Caco-2 (cell line): ENCODE measurements around the gene RNF4. TPM values are rescaled to one million over a fixed set of nuclear protein-coding genes. Genes with fewer than 3 reads are reported as not detected.

Source experiments
- Bru-seq: library from RNA; stranded (reverse); fragments of 400-500 nt; gene quantifications from one replicate; lab custom pipeline; 2021; lab: Mats Ljungman, UMichigan
- BruChase-seq, 2 experiments: library from RNA; stranded (reverse); fragments of 400-500 nt; gene quantifications; one replicate each; lab custom pipeline; 2021; lab: Mats Ljungman, UMichigan
- BruUV-seq: library from RNA; stranded (reverse); fragments of 400-500 nt; replicated peaks from 2 replicates; lab custom pipeline; 2021; lab: Mats Ljungman, UMichigan
- CTCF ChIA-PET: fragments of 300-600 bp; sonication (Branson Sonifier 250); formaldehyde crosslinking; loops from one replicate; lab custom pipeline; 2022; ENCODE audit warnings: antibody characterized with exemption; lab: Charles Lee
- POLR2A ChIA-PET: fragments of 300-600 bp; sonication (Branson Sonifier 250); formaldehyde crosslinking; loops from one replicate; lab custom pipeline; 2022; ENCODE audit warnings: antibody characterized with exemption; lab: Charles Lee
- DNase-seq, 2 experiments: peaks; one replicate each; pipeline versions ENCODE4 v3.0.0 to v3.0.0-alpha.2; 2020 to 2022
- H3K27me3 ChIP-seq: replicated peaks from 2 replicates; pipeline ENCODE4 v1.6.0; 2011; ENCODE audit warnings: low read length; ENCODE audit not compliant: control insufficient read depth, insufficient read depth
- H3K36me3 ChIP-seq: 2 replicates; pipeline ENCODE4 v1.5.1; 2011; ENCODE audit warnings: low read length; ENCODE audit not compliant: control insufficient read depth, insufficient read depth
- H3K4me1 ChIP-seq: fragments of 250-450 bp; sonication (Bioruptor Pico); 2 replicates; pipeline ENCODE4 v1.5.1; 2020; ENCODE audit warnings: mild to moderate bottlenecking
- H3K4me3 ChIP-seq: 2 replicates; pipeline ENCODE4 v1.5.1; 2011; ENCODE audit warnings: low read depth, mild to moderate bottlenecking, control low read depth, low read length
- H3K9me3 ChIP-seq: fragments of 250-450 bp; sonication (Bioruptor Pico); 2 replicates; pipeline ENCODE4 v1.5.1; 2020; ENCODE audit warnings: mild to moderate bottlenecking, moderate library complexity
- H3K27ac Mint-ChIP-seq: one replicate; pipeline ENCODE4 v1.8.0; 2022; ENCODE audit warnings: mixed read lengths; ENCODE audit not compliant: unreplicated experiment
- H3K27me3 Mint-ChIP-seq: one replicate; pipeline ENCODE4 v1.8.0; 2022; ENCODE audit warnings: mixed read lengths; ENCODE audit not compliant: insufficient read depth, unreplicated experiment
- H3K36me3 Mint-ChIP-seq: one replicate; pipeline ENCODE4 v1.8.0; 2022; ENCODE audit warnings: mild to moderate bottlenecking, mixed read lengths; ENCODE audit not compliant: insufficient read depth, unreplicated experiment
- H3K4me1 Mint-ChIP-seq: one replicate; pipeline ENCODE4 v1.8.0; 2022; ENCODE audit warnings: low read depth, mixed read lengths; ENCODE audit not compliant: unreplicated experiment
- H3K4me3 Mint-ChIP-seq: one replicate; pipeline ENCODE4 v1.8.0; 2022; ENCODE audit warnings: mild to moderate bottlenecking, moderate library complexity, mixed read lengths; ENCODE audit not compliant: unreplicated experiment
- H3K9me3 Mint-ChIP-seq: one replicate; pipeline ENCODE4 v1.8.0; 2022; ENCODE audit warnings: mixed read lengths; ENCODE audit not compliant: unreplicated experiment
- intact Hi-C: fragments of 100-400 bp; cut with micrococcal nuclease; formaldehyde crosslinking; loops from one replicate; pipeline ENCODE4 v1.10.0; 2022; ENCODE audit not compliant: unreplicated experiment
- long read RNA-seq: library from polyadenylated mRNA; stranded (forward); transcript quantifications from one replicate; pipeline ENCODE4 v2.0.0, GENCODE V29; 2022
- total RNA-seq: library from RNA; stranded (reverse); gene quantifications from 2 replicates; pipeline ENCODE4 v1.2.3, GENCODE V29; 2022
- TF ChIP-seq, protein P1 (sequence below), 2 experiments: fragments of 200-600 bp in 1 of 2; IDR thresholded peaks; 1 replicate in 1 of 2; 2 replicates in 1 of 2; pipeline versions ENCODE4 v1.5.1 to v1.8.0; 2011 to 2022; ENCODE audit warnings: antibody characterized with exemption in 1 of 2, control low read depth in 1 of 2, inconsistent platforms in 1 of 2, low read depth in 1 of 2, low read length in 1 of 2, mild to moderate bottlenecking in 1 of 2, moderate library complexity in 1 of 2; ENCODE audit not compliant: insufficient read depth in 1 of 2, severe bottlenecking in 1 of 2, unreplicated experiment in 1 of 2

RNF4 gene
- total RNA-seq (69.0 and 75.4 TPM in 2 replicates), Bru-seq, nascent RNA (percentile 85 among the genes with signal in this experiment), BruChase-seq, experiment 1, labeled RNA remaining after a 2-hour chase (percentile 90 among the genes with signal in this experiment), BruChase-seq, experiment 2, labeled RNA remaining after a 6-hour chase (percentile 83 among the genes with signal in this experiment)
- long read RNA-seq, partial matches to known transcripts = 10 of 153 reads
- long read RNA-seq, other reads (novel, unspliced or antisense) = 143 of 153 reads

DNA sequence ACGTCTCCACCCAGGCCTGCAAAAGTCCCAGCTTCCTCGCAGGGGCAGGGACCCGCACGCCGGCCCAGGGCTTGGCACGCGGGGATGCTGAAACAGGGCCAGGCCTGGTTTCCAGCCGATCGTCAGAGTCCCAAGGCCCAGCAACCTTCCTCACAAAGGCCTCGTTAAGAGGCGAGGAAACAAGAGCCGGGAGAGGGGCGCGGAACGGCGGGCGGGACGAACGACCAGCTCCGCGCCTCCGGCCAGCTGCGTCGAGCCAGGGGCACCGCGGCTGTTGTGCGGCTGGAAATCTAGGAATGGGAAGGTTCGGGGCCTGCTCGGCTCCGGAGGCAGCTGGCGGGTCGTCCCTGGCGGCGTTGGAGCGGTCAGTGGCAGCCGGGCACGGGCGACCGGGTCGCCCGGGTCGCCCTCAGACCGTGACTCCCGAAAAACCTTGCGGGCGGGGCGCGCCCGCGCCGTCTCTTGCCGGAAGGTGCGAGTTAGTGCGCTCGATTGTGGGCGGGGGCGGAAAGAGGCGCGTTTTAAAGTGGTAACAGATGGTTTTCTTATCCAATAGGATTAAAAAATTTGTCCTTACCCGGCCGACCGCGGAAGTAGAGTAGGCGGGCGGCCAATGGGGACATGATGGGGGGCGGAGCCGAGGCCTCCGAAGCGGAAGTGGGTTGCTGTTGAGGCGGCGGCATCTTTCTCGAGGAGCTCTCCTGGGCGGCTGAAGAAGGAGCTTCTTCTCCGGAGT lies at the start of gene RNF4:
RNF4 (plus strand) TSS at position 651 of the 736 bp plus-strand sequence. CDS start 21,388 bp downstream, outside the sequence.
- Histone ChIP-seq H3K9me3 (no peaks in the 10 kb centered on the region), H3K4me3 (peak within 1 kb of the TSS; percentile 74), H3K27me3 (no peaks in the 10 kb centered on the region), H3K4me1 (peaks cover 3% of the 10 kb centered on the region), H3K36me3 (peaks cover 2% of the 10 kb centered on the region; the same call in 1 of the 2 replicates)
- ChIA-PET CTCF (interaction anchor here (0.6 to 2.2 kb wide), 5 partner anchors 50 to 802 kb away, joined by 3 to 11 read pairs (median 4); partner anchors contain the start of genes CFAP99, MXD4 and ZFYVE28), POLR2A (interaction anchor here (0.6 to 2.7 kb wide), 6 partner anchors 11 to 606 kb away, joined by 4 to 22 read pairs (median 6); partner anchors contain the start of genes FAM193A, HAUS3, HTT and HTT-AS)
- Mint-ChIP-seq H3K9me3 (no peaks in the 10 kb centered on the region), H3K4me1 (no peaks in the 10 kb centered on the region), H3K36me3 (peaks cover 56% of the 10 kb centered on the region), H3K27me3 (no peaks in the 10 kb centered on the region), H3K4me3 (peak within 1 kb of the TSS; percentile 95), H3K27ac (peak within 1 kb of the TSS; percentile 93)
- TF ChIP-seq, protein P1, sequence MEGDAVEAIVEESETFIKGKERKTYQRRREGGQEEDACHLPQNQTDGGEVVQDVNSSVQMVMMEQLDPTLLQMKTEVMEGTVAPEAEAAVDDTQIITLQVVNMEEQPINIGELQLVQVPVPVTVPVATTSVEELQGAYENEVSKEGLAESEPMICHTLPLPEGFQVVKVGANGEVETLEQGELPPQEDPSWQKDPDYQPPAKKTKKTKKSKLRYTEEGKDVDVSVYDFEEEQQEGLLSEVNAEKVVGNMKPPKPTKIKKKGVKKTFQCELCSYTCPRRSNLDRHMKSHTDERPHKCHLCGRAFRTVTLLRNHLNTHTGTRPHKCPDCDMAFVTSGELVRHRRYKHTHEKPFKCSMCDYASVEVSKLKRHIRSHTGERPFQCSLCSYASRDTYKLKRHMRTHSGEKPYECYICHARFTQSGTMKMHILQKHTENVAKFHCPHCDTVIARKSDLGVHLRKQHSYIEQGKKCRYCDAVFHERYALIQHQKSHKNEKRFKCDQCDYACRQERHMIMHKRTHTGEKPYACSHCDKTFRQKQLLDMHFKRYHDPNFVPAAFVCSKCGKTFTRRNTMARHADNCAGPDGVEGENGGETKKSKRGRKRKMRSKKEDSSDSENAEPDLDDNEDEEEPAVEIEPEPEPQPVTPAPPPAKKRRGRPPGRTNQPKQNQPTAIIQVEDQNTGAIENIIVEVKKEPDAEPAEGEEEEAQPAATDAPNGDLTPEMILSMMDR (IDR thresholded peaks at IDR 0.05; ENCODE audit: insufficient read depth in 1 of 2, low read depth in 1 of 2, low read length in 1 of 2, severe bottlenecking in 1 of 2, unreplicated experiment in 1 of 2) = no peak
- intact Hi-C loops = loop anchor here (2.0 kb wide), 2 partner anchors 206 to 248 kb away; partner anchors contain the start of gene MXD4
- peak; percentile 94 to 95 for DNase-seq
- no TSS peak for BruUV-seq

DNA sequence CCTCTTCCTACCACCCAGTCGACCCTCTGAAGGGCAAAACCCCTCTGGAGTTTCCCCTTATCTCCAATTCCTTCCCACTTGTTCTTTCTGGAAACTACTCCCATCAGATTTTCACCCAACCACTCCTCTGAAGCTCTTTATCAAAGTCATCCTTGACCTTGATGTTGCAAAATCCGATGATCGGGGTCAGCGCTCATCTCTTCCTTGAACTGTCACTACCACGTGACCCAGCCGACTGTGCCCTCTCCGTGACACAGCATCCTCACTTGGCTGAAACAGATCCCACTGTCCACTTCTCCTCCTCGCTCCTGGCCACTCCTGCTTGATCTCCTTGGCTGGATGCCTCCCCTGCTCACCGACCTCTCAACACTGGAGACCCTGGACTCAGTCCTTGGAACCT lies 49.1 kb upstream of the RNF4 start:
- no peaks in the 10 kb centered on the region for H3K9me3 Mint-ChIP-seq
- peaks cover 29% of the 10 kb centered on the region for H3K27me3 Mint-ChIP-seq
- ChIA-PET CTCF (interaction anchor here (0.9 to 1.4 kb wide), 3 partner anchors 50 to 158 kb away, joined by 3 to 6 read pairs (median 5); partner anchors contain the start of genes MXD4 and RNF4), POLR2A (no interaction called here)
- TF ChIP-seq, protein P1 (IDR thresholded peaks at IDR 0.05; ENCODE audit: insufficient read depth in 1 of 2, low read depth in 1 of 2, low read length in 1 of 2, severe bottlenecking in 1 of 2, unreplicated experiment in 1 of 2) = no peak
- Histone ChIP-seq H3K36me3 (no peaks in the 10 kb centered on the region), H3K27me3 (no peaks in the 10 kb centered on the region; the same call in none of the 2 replicates), H3K4me3 (no peak overlapping the region), H3K4me1 (peaks cover 10% of the 10 kb centered on the region; the same call in 1 of the 2 replicates), H3K9me3 (no peaks in the 10 kb centered on the region)
- H3K27ac Mint-ChIP-seq = peak overlapping the region; percentile 83
- no TSS peak for BruUV-seq
- no peaks in the 10 kb centered on the region for H3K36me3 Mint-ChIP-seq
- H3K4me1 Mint-ChIP-seq = peaks cover 14% of the 10 kb centered on the region
- peak overlapping the region; percentile 77 for H3K4me3 Mint-ChIP-seq
- intact Hi-C loops = loop anchor here (2.0 to 5.0 kb wide), 4 partner anchors 42 to 198 kb away; partner anchors contain the start of genes FAM193A, HAUS3 and POLN
- peak in 1 of 2 experiments; percentile 29 for DNase-seq

- H3K27ac Mint-ChIP-seq = no peak overlapping the region
- no peak overlapping the region for H3K4me3 ChIP-seq
- ChIA-PET CTCF (interaction anchor here (0.7 kb wide), 1 partner anchor 123 kb away, joined by 3 read pairs; no protein-coding TSS in a partner anchor), POLR2A (no interaction called here)
- BruUV-seq = no TSS peak
- H3K27me3 ChIP-seq = no peaks in the 10 kb centered on the region; the same call in 1 of the 2 replicates
- H3K36me3 Mint-ChIP-seq = no peaks in the 10 kb centered on the region
- peaks cover 10% of the 10 kb centered on the region; the same call in 1 of the 2 replicates for H3K4me1 ChIP-seq
- TF ChIP-seq, protein P1 (IDR thresholded peaks at IDR 0.05; ENCODE audit: insufficient read depth in 1 of 2, low read depth in 1 of 2, low read length in 1 of 2, severe bottlenecking in 1 of 2, unreplicated experiment in 1 of 2) = no peak
- peaks cover 14% of the 10 kb centered on the region for H3K4me1 Mint-ChIP-seq
- H3K9me3 Mint-ChIP-seq = no peaks in the 10 kb centered on the region
- no peak for DNase-seq
- no peaks in the 10 kb centered on the region for H3K36me3 ChIP-seq
- H3K9me3 ChIP-seq = no peaks in the 10 kb centered on the region
- peaks cover 19% of the 10 kb centered on the region for H3K27me3 Mint-ChIP-seq
- H3K4me3 Mint-ChIP-seq = no peak overlapping the region
- intact Hi-C loops = no loop called here
These were observed 47.0 kb upstream of the RNF4 start for GRCh38 chr4:2421928-2422327.
